IPS DF 19.7 (cell line): Measurements from ENCODE around the gene SNCAIP.

Experiments
- DNase-seq: peaks from one replicate; pipeline ENCODE4 v3.0.0-alpha.2; 2013; ENCODE audit warnings: low read depth, low spot score

SNCAIP gene

GRCh38 chr5:122500245-122501088 lies 188.4 kb downstream of the SNCAIP start:
- no peak for DNase-seq

- no peak for DNase-seq
Observed at GRCh38 chr5:122501089-122501435, 189.0 kb downstream of the SNCAIP start.

- DNase-seq: no peak
Observed at GRCh38 chr5:122507045-122507444, 195.0 kb downstream of the SNCAIP start.

GRCh38 chr5:122507581-122507980 lies 195.5 kb downstream of the SNCAIP start:
- DNase-seq: no peak

GRCh38 chr5:122508623-122509022 lies 196.6 kb downstream of the SNCAIP start:
- no peak for DNase-seq
